Gastroesophageal sphincter (tissue), 4 donors: ENCODE results near the gene ATP6V1C2. TPM values are rescaled to one million over a fixed set of nuclear protein-coding genes. Genes with fewer than 3 reads are reported as not detected.

Experiments
- ATAC-seq: fragments of 150-250 bp; one replicate; pipeline ENCODE4 v1.9.1; 2016; ENCODE audit warnings: mild to moderate bottlenecking, moderate library complexity
- H3K27ac ChIP-seq, 4 donors: fragments of 200-600 bp; sonication (generic) in 3 of 4; 1 replicate in 3 of 4; 2 replicates in 1 of 4; pipeline ENCODE4 v1.5.1; 2016 to 2019
- H3K27me3 ChIP-seq: fragments of 200-600 bp; sonication (generic); one replicate; pipeline ENCODE4 v1.5.1; 2019
- H3K36me3 ChIP-seq, 2 donors: fragments of 200-600 bp; sonication (generic); one replicate each; pipeline ENCODE4 v1.5.1; 2019; ENCODE audit warnings: control low read depth in 1 of 2
- H3K4me1 ChIP-seq, 3 donors: fragments of 200-600 bp; sonication (generic); 1 replicate in 2 of 3; 2 replicates in 1 of 3; pipeline ENCODE4 v1.5.1; 2016 to 2019; ENCODE audit warnings: control low read depth in 2 of 3
- H3K4me3 ChIP-seq, 2 donors: fragments of 200-600 bp; sonication (generic); one replicate each; pipeline ENCODE4 v1.5.1; 2019; ENCODE audit warnings: mild to moderate bottlenecking in 1 of 2, moderate library complexity in 1 of 2
- H3K9me3 ChIP-seq, 3 donors: fragments of 200-600 bp; sonication (generic); one replicate each; pipeline ENCODE4 v1.5.1; 2017 to 2019; ENCODE audit warnings: control low read depth in 2 of 3
- EP300 ChIP-seq: sonication (generic); formaldehyde crosslinking; IDR thresholded peaks from one replicate; pipeline ENCODE4 v1.6.1; 2017; ENCODE audit warnings: antibody characterized with exemption, mild to moderate bottlenecking
- POLR2A ChIP-seq, 2 donors: fragments of 450-650 bp; IDR thresholded peaks; one replicate each; pipeline ENCODE4 v1.6.1; 2017; ENCODE audit warnings: antibody characterized with exemption in 2 of 2, mild to moderate bottlenecking in 2 of 2, moderate library complexity in 1 of 2
- POLR2AphosphoS5 ChIP-seq: sonication (generic); formaldehyde crosslinking; IDR thresholded peaks from one replicate; pipeline ENCODE4 v1.6.1; 2017; ENCODE audit warnings: antibody characterized with exemption
- WGBS, 2 donors: methylation state at CpG; one replicate each; pipeline ENCODE4 v1.1.5; 2018; ENCODE audit warnings: low coverage in 1 of 2; 5-methylcytosine and 5-hydroxymethylcytosine counted together
- total RNA-seq, 4 donors: library from RNA; depleted of rRNA; stranded (reverse); fragments of >200 nt; gene quantifications; one replicate each; pipeline ENCODE4 v1.1.0, GENCODE V29; 2016
- TF ChIP-seq, protein P1 (sequence below), 4 experiments: fragments of 200-600 bp in 2 of 4; fragments of 450-650 bp in 2 of 4; sonication (generic) in 1 of 4; IDR thresholded peaks; one replicate each; pipeline ENCODE4 v1.5.1; 2017 to 2019; ENCODE audit warnings: antibody characterized with exemption in 4 of 4, mild to moderate bottlenecking in 2 of 4, moderate library complexity in 2 of 4

ATP6V1C2 gene
- total RNA-seq, 4 donors from 2014 or later = 0.42 to 0.45 TPM; not detected in 2

DNA sequence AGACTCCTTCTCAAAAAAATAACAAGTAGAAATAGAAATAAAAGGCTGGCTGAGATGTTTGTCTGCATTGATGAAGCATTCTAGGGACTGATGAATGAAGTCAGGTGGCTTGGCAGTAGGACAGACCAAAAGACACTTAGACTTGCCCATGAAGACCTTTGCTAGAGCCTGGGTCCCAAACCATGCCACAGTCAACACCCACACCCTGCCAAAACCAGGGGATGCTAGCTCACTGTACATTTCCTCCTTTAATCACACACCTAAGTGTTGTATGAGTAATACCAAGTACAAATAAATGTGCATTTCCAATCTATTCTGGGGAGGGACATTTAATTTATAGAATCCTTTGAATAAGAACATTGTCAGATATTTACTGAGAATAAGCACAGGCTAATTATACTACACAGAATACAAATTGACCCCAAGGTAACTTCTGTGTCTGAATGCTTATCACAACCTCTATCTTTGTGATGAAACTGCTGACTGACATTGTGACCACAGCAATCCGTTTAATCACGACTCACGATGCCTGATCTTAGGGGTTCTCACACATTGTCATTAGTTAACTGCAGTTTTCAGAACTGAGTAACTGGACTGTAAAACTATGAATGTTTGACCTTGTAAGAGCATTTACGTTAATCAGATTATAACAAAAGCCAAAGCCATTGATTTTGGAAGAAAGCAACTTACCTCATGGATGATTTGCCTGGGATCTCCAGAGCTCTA is 21.2 kb upstream of the ATP6V1C2 start:
- H3K27ac ChIP-seq = no peak overlapping the region
- no peaks in the 10 kb centered on the region for H3K36me3 ChIP-seq
- no peaks in the 10 kb centered on the region for H3K4me1 ChIP-seq
- no peak for TF ChIP-seq POLR2A (IDR thresholded peaks at IDR 0.05)
- TF ChIP-seq, protein P1, sequence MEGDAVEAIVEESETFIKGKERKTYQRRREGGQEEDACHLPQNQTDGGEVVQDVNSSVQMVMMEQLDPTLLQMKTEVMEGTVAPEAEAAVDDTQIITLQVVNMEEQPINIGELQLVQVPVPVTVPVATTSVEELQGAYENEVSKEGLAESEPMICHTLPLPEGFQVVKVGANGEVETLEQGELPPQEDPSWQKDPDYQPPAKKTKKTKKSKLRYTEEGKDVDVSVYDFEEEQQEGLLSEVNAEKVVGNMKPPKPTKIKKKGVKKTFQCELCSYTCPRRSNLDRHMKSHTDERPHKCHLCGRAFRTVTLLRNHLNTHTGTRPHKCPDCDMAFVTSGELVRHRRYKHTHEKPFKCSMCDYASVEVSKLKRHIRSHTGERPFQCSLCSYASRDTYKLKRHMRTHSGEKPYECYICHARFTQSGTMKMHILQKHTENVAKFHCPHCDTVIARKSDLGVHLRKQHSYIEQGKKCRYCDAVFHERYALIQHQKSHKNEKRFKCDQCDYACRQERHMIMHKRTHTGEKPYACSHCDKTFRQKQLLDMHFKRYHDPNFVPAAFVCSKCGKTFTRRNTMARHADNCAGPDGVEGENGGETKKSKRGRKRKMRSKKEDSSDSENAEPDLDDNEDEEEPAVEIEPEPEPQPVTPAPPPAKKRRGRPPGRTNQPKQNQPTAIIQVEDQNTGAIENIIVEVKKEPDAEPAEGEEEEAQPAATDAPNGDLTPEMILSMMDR (IDR thresholded peaks at IDR 0.05) = no peak
- no peak for TF ChIP-seq EP300
- TF ChIP-seq POLR2AphosphoS5 = no peak
- WGBS, 2 donors = 40 to 84% methylated on average over 4 of the region's 4 CpGs
- H3K9me3 ChIP-seq = no peaks in the 10 kb centered on the region
- no peak for ATAC-seq
- H3K27me3 ChIP-seq = peaks cover 12% of the 10 kb centered on the region
- H3K4me3 ChIP-seq = no peak overlapping the region

DNA sequence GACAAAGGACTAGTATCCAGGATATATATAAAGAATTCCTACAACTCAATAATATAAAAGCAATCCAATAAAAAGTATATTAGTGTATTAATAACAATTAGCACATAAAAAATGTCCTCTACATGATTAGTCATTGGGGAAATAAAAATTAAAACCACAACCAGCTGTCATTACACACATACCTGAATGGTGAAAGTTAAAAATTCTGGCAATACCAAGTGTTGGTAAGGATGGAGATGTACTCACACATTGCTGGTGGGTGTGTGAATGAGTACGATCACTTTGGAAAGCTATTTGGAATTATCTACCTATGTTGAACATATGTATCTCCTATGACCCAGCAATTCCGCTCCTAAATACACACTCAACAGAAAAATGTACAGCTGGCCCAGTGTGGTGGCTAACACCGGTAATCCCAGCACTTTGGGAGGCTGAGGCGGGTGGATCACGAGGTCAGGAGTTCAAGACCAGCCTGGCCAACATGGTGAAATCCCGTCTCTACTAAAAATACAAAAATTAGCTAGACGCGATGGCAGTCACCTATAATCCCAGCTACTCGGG is 17.3 kb upstream of the ATP6V1C2 start:
- ATAC-seq = no peak
- Histone ChIP-seq H3K4me3 (no peak overlapping the region), H3K27ac (no peak overlapping the region), H3K27me3 (peaks cover 37% of the 10 kb centered on the region), H3K9me3 (no peaks in the 10 kb centered on the region), H3K36me3 (no peaks in the 10 kb centered on the region), H3K4me1 (no peaks in the 10 kb centered on the region)
- TF ChIP-seq, protein P1 (IDR thresholded peaks at IDR 0.05) = no peak
- TF ChIP-seq EP300 (no peak), POLR2A (IDR thresholded peaks at IDR 0.05) (no peak), POLR2AphosphoS5 (no peak)
- WGBS, 2 donors = 80 to 93% methylated on average over 9 of the region's 9 CpGs

DNA sequence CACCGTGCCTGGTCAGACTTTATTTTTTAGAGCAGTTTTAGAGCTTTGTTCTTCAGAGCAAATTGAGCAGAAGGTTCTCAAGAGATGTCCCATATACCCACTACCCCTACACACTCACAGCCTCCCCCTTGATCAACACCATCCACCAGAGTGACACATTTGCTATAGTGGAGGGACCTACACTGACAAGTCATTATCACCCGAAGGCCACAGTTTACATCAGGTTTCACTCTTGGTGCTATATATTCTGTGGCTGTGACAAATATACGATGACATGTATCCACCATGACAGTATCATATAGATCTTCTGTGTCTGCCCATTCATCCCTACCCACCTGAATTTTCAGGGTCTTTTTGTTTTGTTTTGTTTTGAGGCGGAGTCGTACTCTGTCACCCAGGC is 15.4 kb upstream of the ATP6V1C2 start:
- 82 to 96% methylated on average over 3 of the region's 5 CpGs for WGBS, 2 donors

DNA sequence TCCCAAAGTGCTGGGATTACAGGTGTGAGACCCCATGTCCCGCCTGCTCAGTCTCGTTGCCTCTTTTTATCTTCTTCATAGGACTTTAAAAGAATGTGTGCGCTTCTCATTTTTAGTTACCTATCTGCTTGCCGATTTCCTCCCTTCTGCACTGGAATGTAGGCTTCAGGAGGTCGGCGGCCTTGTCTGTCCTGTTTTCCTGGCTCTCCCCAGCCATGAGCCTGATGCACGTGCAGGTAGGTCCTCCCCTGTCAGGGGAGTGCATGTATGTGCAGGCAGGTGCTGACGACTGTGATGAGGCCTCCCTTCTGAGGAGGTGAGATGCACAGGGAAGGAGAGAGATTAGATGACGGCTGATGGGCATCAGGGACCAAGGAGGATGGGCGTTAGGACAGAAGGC is 13.6 kb upstream of the ATP6V1C2 start:
- TF ChIP-seq EP300 = no peak
- no peak for TF ChIP-seq POLR2AphosphoS5
- no peak for TF ChIP-seq POLR2A (IDR thresholded peaks at IDR 0.05)
- TF ChIP-seq, protein P1 (IDR thresholded peaks at IDR 0.05) = no peak

More for the DNA sequence above, 15.4 kb upstream of the ATP6V1C2 start:
- Histone ChIP-seq H3K27me3 (peaks cover 49% of the 10 kb centered on the region), H3K27ac (no peak overlapping the region), H3K4me1 (no peaks in the 10 kb centered on the region), H3K36me3 (no peaks in the 10 kb centered on the region), H3K9me3 (no peaks in the 10 kb centered on the region), H3K4me3 (no peak overlapping the region)
- ATAC-seq = no peak
- no peak for TF ChIP-seq POLR2AphosphoS5
- no peak for TF ChIP-seq EP300
- no peak for TF ChIP-seq POLR2A (IDR thresholded peaks at IDR 0.05)
- TF ChIP-seq, protein P1 (IDR thresholded peaks at IDR 0.05) = no peak

More for the DNA sequence above, 13.6 kb upstream of the ATP6V1C2 start:
- H3K27ac ChIP-seq = no peak overlapping the region
- 65 to 79% methylated on average over 2 to 6 of the region's 10 CpGs for WGBS, 2 donors
- H3K27me3 ChIP-seq = peaks cover 58% of the 10 kb centered on the region
- H3K4me3 ChIP-seq = no peak overlapping the region
- no peaks in the 10 kb centered on the region for H3K9me3 ChIP-seq
- no peak for ATAC-seq
- no peaks in the 10 kb centered on the region for H3K36me3 ChIP-seq
- H3K4me1 ChIP-seq = no peaks in the 10 kb centered on the region
